LNCAP (cell line): ENCODE measurements around the gene MRRF.

Experiments
- TF ChIP-seq, protein P1 (sequence below): fragments of 450-650 bp; IDR thresholded peaks from 2 replicates; pipeline ENCODE4 v1.5.1; 2017; ENCODE audit warnings: mild to moderate bottlenecking

MRRF gene

DNA sequence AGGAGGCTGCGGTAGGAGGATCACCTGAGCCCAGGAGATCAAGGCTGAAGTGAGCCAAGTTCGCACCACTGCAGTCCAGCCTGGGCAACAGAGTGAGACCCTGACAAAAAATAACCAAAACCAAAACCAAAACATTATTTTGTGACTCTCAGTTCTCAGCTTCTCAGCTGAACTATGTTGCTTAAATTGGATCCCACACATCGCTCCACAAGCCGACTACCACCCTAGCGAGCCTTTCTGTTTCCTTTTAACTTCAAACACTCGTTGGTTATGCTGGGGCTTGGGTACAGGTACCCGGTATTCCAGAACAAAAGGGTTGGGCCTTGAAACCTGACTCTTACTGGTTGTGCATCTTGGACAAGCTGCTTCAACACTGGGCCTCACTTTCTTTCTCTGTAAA is 102.4 kb downstream of the MRRF start:
- TF ChIP-seq, protein P1, sequence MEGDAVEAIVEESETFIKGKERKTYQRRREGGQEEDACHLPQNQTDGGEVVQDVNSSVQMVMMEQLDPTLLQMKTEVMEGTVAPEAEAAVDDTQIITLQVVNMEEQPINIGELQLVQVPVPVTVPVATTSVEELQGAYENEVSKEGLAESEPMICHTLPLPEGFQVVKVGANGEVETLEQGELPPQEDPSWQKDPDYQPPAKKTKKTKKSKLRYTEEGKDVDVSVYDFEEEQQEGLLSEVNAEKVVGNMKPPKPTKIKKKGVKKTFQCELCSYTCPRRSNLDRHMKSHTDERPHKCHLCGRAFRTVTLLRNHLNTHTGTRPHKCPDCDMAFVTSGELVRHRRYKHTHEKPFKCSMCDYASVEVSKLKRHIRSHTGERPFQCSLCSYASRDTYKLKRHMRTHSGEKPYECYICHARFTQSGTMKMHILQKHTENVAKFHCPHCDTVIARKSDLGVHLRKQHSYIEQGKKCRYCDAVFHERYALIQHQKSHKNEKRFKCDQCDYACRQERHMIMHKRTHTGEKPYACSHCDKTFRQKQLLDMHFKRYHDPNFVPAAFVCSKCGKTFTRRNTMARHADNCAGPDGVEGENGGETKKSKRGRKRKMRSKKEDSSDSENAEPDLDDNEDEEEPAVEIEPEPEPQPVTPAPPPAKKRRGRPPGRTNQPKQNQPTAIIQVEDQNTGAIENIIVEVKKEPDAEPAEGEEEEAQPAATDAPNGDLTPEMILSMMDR, result no peak

DNA sequence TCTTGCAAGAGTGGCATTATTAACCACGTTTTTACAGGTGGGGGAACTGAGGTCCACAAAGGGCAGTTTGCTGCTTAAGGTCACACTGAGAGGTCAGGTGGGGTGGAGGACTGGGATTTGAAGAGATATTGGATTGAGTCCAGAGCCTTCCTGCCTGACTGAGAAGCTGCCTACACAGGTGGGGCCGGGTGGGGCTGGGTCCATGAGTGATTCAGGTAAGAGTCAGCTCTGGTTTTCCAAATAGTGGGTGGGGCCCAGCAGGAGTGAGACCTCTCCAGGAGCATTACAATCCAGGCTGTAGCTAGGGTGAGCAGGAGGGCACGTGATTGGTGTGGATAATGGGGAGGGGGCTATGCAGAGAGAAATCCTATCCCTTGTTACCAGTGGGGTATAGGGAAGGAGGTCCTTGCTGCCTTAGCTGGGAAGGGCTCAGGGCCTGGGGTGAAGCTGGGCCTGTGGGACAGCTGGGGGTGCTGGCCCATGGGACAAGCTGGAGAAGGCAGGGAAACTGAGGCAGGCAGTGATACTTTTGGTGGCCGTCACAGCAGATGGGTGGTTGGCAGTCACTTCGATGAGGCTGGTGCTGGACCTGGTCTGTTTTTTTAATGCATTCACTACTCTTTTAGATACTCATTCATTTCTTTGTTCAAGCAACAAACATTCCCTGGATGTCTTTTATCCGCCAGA is 103.2 kb downstream of the MRRF start:
- TF ChIP-seq, protein P1, result no peak

DNA sequence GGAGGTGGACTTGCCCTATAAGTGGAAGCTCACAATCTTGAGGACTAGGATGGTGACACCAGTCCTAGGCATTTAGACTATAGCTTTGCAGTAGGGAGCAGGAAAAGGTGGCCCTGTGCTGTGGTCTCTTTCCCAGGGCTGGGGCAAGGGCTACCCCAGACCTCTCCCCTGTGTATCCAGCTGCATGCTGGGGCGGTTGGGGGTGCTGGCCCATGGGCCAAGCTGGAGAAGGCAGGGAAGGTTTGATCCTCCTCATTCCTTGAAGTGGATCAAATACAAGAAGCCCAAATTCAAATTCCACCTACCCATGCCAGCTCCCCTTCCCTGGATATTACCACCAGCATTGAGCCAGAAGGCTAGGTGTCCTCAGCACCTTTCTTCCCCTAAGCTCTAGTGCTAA is 104.0 kb downstream of the MRRF start:
- TF ChIP-seq, protein P1, result no peak

DNA sequence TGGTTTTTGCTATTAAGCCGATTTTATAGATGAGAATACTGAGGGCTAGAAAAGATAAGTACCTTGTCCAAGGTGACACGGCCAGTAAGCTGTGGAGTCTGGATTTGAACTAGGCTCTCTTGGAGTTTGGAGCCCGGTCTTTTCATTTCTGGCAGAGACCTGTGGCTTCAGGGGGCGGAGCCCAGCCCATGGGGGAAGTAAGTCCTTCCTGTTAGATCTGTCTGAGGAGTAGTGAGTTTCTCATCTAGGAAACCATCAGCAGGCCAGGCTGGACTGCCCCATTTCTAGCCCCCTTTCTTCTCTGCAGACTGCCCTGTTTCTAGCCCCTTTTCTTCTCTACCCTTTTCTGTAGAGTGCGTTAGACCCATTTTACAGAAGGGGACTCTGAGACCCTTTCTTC is 105.6 kb downstream of the MRRF start:
- TF ChIP-seq, protein P1, result no peak

DNA sequence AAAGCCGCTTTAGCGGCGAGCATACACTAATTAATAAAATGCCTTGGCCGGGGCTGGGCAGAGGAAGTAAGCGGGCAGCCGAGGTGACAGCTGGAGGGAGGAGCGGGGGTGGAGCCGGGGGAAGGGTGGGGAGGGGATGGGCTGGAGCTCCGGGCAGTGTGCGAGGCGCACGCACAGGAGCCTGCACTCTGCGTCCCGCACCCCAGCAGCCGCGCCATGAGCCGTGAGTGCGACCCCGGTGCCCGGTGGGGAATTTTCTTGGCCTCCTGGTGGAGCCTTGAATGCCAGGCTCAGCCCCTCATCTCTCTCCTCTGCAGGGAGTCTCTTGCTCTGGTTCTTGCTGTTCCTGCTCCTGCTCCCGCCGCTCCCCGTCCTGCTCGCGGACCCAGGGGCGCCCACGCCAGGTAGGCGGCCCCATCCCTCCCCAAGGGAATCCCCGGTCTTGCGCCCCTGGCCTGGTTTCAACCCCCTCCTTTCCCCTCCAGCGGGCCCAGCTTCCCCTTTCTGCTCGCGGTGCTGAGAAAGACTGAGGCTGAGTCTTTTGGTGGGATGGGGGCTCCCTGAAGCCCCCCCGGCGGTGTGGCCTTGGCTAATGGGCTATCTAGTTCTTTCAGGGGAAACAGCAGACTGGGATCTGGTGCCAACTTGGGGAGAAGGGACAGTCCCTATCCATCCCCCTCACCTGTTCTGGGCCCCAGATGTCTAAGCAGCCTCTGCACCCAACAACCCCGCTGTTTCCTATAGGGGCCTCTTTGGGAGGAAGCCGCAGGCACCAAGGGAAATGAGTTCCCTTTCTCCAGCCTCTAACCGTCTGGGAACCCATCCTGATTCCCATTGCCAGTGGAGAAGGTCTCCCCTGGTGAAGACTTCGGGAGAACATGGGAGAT is 106.4 kb downstream of the MRRF start, which contains the start of gene PTGS1:
PTGS1 (plus strand) TSS at position 156 of the 887 bp plus-strand sequence; CDS start at position 217, 61 bp downstream.
- TF ChIP-seq, protein P1, result no peak

DNA sequence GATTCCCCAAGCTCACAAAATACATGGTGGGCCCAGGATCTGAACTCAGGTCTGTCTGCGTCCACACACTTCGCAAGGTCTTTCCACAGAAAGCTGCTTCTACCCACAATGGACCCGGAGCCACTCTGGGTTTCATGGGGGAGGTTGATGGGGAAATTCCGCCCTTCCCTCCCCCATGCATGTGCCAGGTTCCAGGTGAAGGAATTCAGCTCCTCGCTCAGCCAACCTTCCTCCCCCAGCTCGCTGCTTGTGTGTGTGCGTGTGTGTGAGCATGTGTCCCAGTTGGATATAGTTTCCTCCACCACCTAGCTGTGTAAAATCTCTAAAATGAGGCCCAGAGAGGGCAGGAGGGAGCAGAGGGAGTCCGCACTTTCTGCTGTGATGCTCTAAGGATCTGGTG is 107.2 kb downstream of the MRRF start:
- TF ChIP-seq, protein P1, result no peak

DNA sequence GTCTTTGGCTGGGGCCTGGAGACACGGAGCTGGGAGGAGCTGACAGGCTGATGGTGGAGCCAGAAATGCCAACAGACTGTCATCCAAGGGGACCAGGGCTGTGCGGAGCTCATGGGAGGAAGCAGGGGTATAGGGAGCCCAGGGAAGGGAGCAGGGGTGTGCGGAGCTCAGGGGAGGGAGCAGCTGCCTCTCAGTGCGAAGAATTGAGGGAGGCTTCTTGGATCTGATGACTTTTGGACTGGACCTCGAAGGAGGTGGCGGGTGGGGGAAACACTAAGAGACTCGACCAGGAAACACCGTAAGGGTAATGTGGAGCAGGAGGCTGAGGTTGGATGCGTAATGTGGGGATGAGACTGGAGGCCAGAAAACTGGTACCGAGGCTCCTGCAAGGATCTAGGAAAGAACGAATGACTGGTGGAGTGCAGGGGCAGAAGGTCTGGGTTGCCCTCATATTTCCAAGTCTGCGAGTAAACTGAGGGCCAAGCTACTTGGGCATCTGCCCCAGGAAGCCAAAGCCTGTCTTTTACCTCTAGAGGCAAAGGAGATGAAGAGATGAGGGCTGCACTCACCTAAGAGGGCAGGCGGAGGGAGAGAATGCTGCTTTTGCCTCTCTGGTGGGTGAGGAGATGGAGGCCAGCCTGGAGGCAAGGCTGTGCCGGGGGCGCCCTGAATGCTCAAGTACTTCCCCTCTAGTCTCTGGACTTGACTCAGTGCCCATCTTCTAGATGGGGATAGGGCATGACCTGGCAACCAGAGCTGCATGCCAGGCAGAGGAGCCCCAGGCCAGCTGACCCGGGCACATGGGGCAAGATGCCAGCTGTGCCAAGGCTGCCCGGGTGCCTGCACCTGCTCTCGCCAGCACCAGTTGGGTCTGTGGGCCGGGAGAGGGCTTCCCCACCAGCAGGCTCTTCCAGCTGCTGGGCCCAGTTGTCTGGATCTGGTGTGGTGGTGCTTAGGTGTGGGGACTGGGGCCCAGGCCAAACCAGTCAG is 108.5 kb downstream of the MRRF start:
- TF ChIP-seq, protein P1, result no peak
